H9 (cell line): ENCODE measurements around the gene LINC01488. TPM values are rescaled to one million over a fixed set of nuclear protein-coding genes. Genes with fewer than 3 reads are reported as not detected.

Source experiments
- DNase-seq: peaks from one replicate; pipeline ENCODE4 v3.0.0-alpha.2; 2017
- H2AFZ ChIP-seq: one replicate; pipeline ENCODE4 v1.6.1; 2013; ENCODE audit warnings: mild to moderate bottlenecking, low read length, control low read depth, moderate library complexity
- H2AK5ac ChIP-seq: 2 replicates; pipeline ENCODE4 v1.6.1; 2013; ENCODE audit warnings: low read length, control low read depth, mixed read lengths; ENCODE audit not compliant: insufficient read length
- H2BK120ac ChIP-seq: one replicate; pipeline ENCODE4 v1.6.1; 2013; ENCODE audit warnings: low read depth, mild to moderate bottlenecking, low read length, control low read depth, inconsistent platforms; ENCODE audit not compliant: poor library complexity, severe bottlenecking
- H2BK12ac ChIP-seq: 2 replicates; pipeline ENCODE4 v1.6.1; 2013; ENCODE audit warnings: low read length, control low read depth, mixed read lengths, low read depth; ENCODE audit not compliant: insufficient read length
- H2BK15ac ChIP-seq: 2 replicates; pipeline ENCODE4 v1.6.1; 2013; ENCODE audit warnings: low read depth, low read length, control low read depth
- H2BK20ac ChIP-seq: one replicate; pipeline ENCODE4 v1.6.1; 2013; ENCODE audit warnings: low read depth, mild to moderate bottlenecking, low read length, control low read depth, inconsistent platforms; ENCODE audit not compliant: poor library complexity, severe bottlenecking
- H2BK5ac ChIP-seq: 2 replicates; pipeline ENCODE4 v1.6.1; 2013; ENCODE audit warnings: low read length, control low read depth, mixed read lengths; ENCODE audit not compliant: insufficient read length
- H3K14ac ChIP-seq: 2 replicates; pipeline ENCODE4 v1.6.1; 2013; ENCODE audit warnings: low read length, control low read depth; ENCODE audit not compliant: insufficient read depth
- H3K18ac ChIP-seq: 2 replicates; pipeline ENCODE4 v1.6.1; 2013; ENCODE audit warnings: low read depth, mild to moderate bottlenecking, mixed read lengths, low read length, control low read depth; ENCODE audit not compliant: insufficient read length
- H3K23ac ChIP-seq: 2 replicates; pipeline ENCODE4 v1.6.1; 2013; ENCODE audit warnings: low read length, control low read depth, mixed read lengths, low read depth; ENCODE audit not compliant: insufficient read length
- H3K23me2 ChIP-seq: 2 replicates; pipeline ENCODE4 v1.6.1; 2013; ENCODE audit warnings: low read depth, mild to moderate bottlenecking, mixed read lengths, low read length, control low read depth; ENCODE audit not compliant: insufficient read length, poor library complexity, severe bottlenecking
- H3K27ac ChIP-seq: 2 replicates; pipeline ENCODE4 v1.5.1; 2013; ENCODE audit warnings: low read length, control low read depth, mixed read lengths, low read depth; ENCODE audit not compliant: insufficient read length
- H3K27me3 ChIP-seq: 2 replicates; pipeline ENCODE4 v1.6.1; 2013; ENCODE audit warnings: low read length, control low read depth, inconsistent platforms; ENCODE audit not compliant: insufficient read depth
- H3K4ac ChIP-seq: 2 replicates; pipeline ENCODE4 v1.6.1; 2013; ENCODE audit warnings: low read depth, mild to moderate bottlenecking, control low read depth, inconsistent platforms, low read length, moderate library complexity
- H3K4me1 ChIP-seq: 2 replicates; pipeline ENCODE4 v1.6.1; 2013; ENCODE audit warnings: low read length, control low read depth, inconsistent platforms; ENCODE audit not compliant: insufficient read depth
- H3K4me2 ChIP-seq: 2 replicates; pipeline ENCODE4 v1.6.1; 2013; ENCODE audit warnings: low read length, control low read depth, mixed read lengths; ENCODE audit not compliant: insufficient read length, insufficient read depth
- H3K56ac ChIP-seq: 2 replicates; pipeline ENCODE4 v1.6.1; 2013; ENCODE audit warnings: low read depth, mild to moderate bottlenecking, mixed read lengths, low read length, control low read depth; ENCODE audit not compliant: insufficient read length
- H3K79me1 ChIP-seq: 2 replicates; pipeline ENCODE4 v1.6.1; 2013; ENCODE audit warnings: low read depth, mild to moderate bottlenecking, moderate library complexity, low read length, control low read depth, inconsistent platforms; ENCODE audit not compliant: insufficient read depth, poor library complexity, severe bottlenecking
- H3K79me2 ChIP-seq: 2 replicates; pipeline ENCODE4 v1.6.1; 2013; ENCODE audit warnings: low read length, control low read depth, inconsistent platforms; ENCODE audit not compliant: insufficient read depth
- H3K9ac ChIP-seq: 2 replicates; pipeline ENCODE4 v1.6.1; 2013; ENCODE audit warnings: low read length, control low read depth, mixed read lengths; ENCODE audit not compliant: insufficient read length; ENCODE audit errors: extremely low read depth
- H3K9me3 ChIP-seq: one replicate; pipeline ENCODE4 v1.6.1; 2013; ENCODE audit warnings: low read depth, low read length, inconsistent platforms; ENCODE audit not compliant: control insufficient read depth
- H3T11ph ChIP-seq: one replicate; pipeline ENCODE4 v1.6.1; 2013; ENCODE audit warnings: mild to moderate bottlenecking, low read length, control low read depth, inconsistent platforms
- H4K20me1 ChIP-seq: one replicate; pipeline ENCODE4 v1.6.1; 2013; ENCODE audit not compliant: control insufficient read depth, insufficient read length, insufficient read depth
- H4K5ac ChIP-seq: 2 replicates; pipeline ENCODE4 v1.6.1; 2013; ENCODE audit warnings: low read depth, mild to moderate bottlenecking, mixed read lengths, low read length, control low read depth; ENCODE audit not compliant: insufficient read length
- H4K8ac ChIP-seq: replicated peaks from 2 replicates; pipeline ENCODE4 v1.6.1; 2013; ENCODE audit warnings: low read length, control low read depth, mixed read lengths, low read depth; ENCODE audit not compliant: insufficient read length
- H4K91ac ChIP-seq: 2 replicates; pipeline ENCODE4 v1.6.1; 2013; ENCODE audit warnings: low read depth, mild to moderate bottlenecking, moderate library complexity, mixed read lengths, low read length, control low read depth; ENCODE audit not compliant: insufficient read length
- H3K27ac Mint-ChIP-seq, 3 experiments: 2 replicates in 2 of 3; 3 replicates in 1 of 3; pipeline ENCODE4 v1.8.0; 2020 to 2021; ENCODE audit warnings: mixed read lengths in 3 of 3, mild to moderate bottlenecking in 1 of 3, moderate library complexity in 1 of 3
- H3K27me3 Mint-ChIP-seq: 2 replicates; pipeline ENCODE4 v1.8.0; 2021; ENCODE audit warnings: low read depth, mild to moderate bottlenecking, moderate library complexity, mixed read lengths
- H3K36me3 Mint-ChIP-seq, 3 experiments: 2 replicates in 2 of 3; 3 replicates in 1 of 3; pipeline ENCODE4 v1.8.0; 2020 to 2021; ENCODE audit warnings: low read depth in 3 of 3, mixed read lengths in 3 of 3; ENCODE audit not compliant: insufficient read depth in 1 of 3
- H3K4me1 Mint-ChIP-seq, 2 experiments: 2 replicates each; pipeline ENCODE4 v1.8.0; 2020; ENCODE audit warnings: mixed read lengths in 2 of 2
- H3K4me3 Mint-ChIP-seq, 2 experiments: 2 replicates in 1 of 2; 3 replicates in 1 of 2; pipeline ENCODE4 v1.8.0; 2020 to 2021; ENCODE audit warnings: mild to moderate bottlenecking in 2 of 2, mixed read lengths in 2 of 2, moderate library complexity in 1 of 2
- H3K9me3 Mint-ChIP-seq, 2 experiments: 2 replicates in 1 of 2; 3 replicates in 1 of 2; pipeline ENCODE4 v1.8.0; 2020; ENCODE audit warnings: mild to moderate bottlenecking in 2 of 2, mixed read lengths in 2 of 2, moderate library complexity in 1 of 2
- CTCF ChIP-seq: fragments of 200-600 bp; sonication (generic); conservative IDR thresholded peaks from 3 replicates; pipeline ENCODE4 v1.8.0; 2021; ENCODE audit warnings: antibody characterized with exemption, mild to moderate bottlenecking
- WGBS: extraction: QIAGEN DNeasy Blood & Tissue Kit; methylation state at CpG from one replicate; pipeline ENCODE4 v1.1.7; 2013; ENCODE audit warnings: missing lambda C conversion rate, low lambda C conversion rate, mixed read lengths; ENCODE audit not compliant: insufficient read length; ENCODE audit errors: extremely low coverage; 5-methylcytosine and 5-hydroxymethylcytosine counted together
- total RNA-seq: library from RNA; stranded (reverse); gene quantifications from 2 replicates; pipeline ENCODE4 v1.2.1, GENCODE V29; 2021

LINC01488 gene
- total RNA-seq, 1 experiment from 2014 or later = not detected

GRCh38 chr11:69477086-69477485 is 4.4 kb upstream of the LINC01488 start:
- H3K4me2 ChIP-seq = no peak overlapping the region
- H4K91ac ChIP-seq = no peak overlapping the region
- H3K18ac ChIP-seq = no peak overlapping the region
- H4K8ac ChIP-seq = no peak overlapping the region
- Mint-ChIP-seq H3K27me3 (peaks cover 64% of the 10 kb centered on the region), H3K4me3 (no peak overlapping the region), H3K36me3 (peaks cover 6 to 8% (median 8%) of the 10 kb centered on the region in 3 experiments; a peak in 5 of 7 replicates), H3K9me3 (peaks cover 7% of the 10 kb centered on the region in 2 experiments; a peak in 4 of 5 replicates), H3K27ac (no peak overlapping the region), H3K4me1 (peaks cover 17 to 21% of the 10 kb centered on the region in 2 experiments)
- no peak overlapping the region for H3K23ac ChIP-seq
- no peak overlapping the region for H4K5ac ChIP-seq
- no peak overlapping the region for H2BK15ac ChIP-seq
- H3K4ac ChIP-seq = no peak overlapping the region
- H3K9me3 ChIP-seq = no peaks in the 10 kb centered on the region
- no peak overlapping the region for H3T11ph ChIP-seq
- no peaks in the 10 kb centered on the region for H3K79me1 ChIP-seq
- H2BK12ac ChIP-seq = no peak overlapping the region
- peaks cover 3% of the 10 kb centered on the region; the same call in 1 of the 2 replicates for H3K4me1 ChIP-seq
- no peaks in the 10 kb centered on the region for H4K20me1 ChIP-seq
- H2AK5ac ChIP-seq = no peak overlapping the region
- WGBS = no CpG with 5 or more reads among the region's 16 CpGs
- no peak overlapping the region for H3K56ac ChIP-seq
- no peak for TF ChIP-seq CTCF
- H2BK5ac ChIP-seq = no peak overlapping the region
- H3K9ac ChIP-seq = no peak overlapping the region
- H3K14ac ChIP-seq = no peak overlapping the region
- H3K79me2 ChIP-seq = no peaks in the 10 kb centered on the region
- no peak overlapping the region for H2BK120ac ChIP-seq
- no peak overlapping the region for H2BK20ac ChIP-seq
- no peak overlapping the region for H3K27ac ChIP-seq
- no peaks in the 10 kb centered on the region for H3K27me3 ChIP-seq
- H2AFZ ChIP-seq = no peak overlapping the region
- H3K23me2 ChIP-seq = no peaks in the 10 kb centered on the region
- DNase-seq = no peak
